ENCODE data around the gene FMNL2.
A peak's percentile ranks its signal among the peaks of the same experiment; 100 is the strongest.
"Not testable (repeated sequence)": the region's sequence is repeated elsewhere in the genome, so short reads cannot be mapped to it uniquely, and the experiment has no call there.

Gene FMNL2

GRCh38 chr2:152470861-152471854, 136.2 kb downstream of the FMNL2 start:
- H3K27ac ChIP-seq = peak overlapping the region in 1 of 2 donors; percentile 8
- H3K4me3 ChIP-seq = no peak overlapping the region
- no peak for DNase-seq (ENCODE audit: low spot score)
- TF ChIP-seq CTCF (IDR thresholded peaks at IDR 0.05) = no peak

- no peak for DNase-seq (ENCODE audit: low spot score)
- Histone ChIP-seq H3K27ac (no peak overlapping the region), H3K4me3 (no peak overlapping the region)
- TF ChIP-seq CTCF (IDR thresholded peaks at IDR 0.05) = no peak
Observed at GRCh38 chr2:152472481-152472887, 137.5 kb downstream of the FMNL2 start.

GRCh38 chr2:152473151-152473857, 138.3 kb downstream of the FMNL2 start:
- TF ChIP-seq CTCF (IDR thresholded peaks at IDR 0.05) = no peak
- H3K4me3 ChIP-seq = no peak overlapping the region
- no peak for DNase-seq (ENCODE audit: low spot score)
- no peak overlapping the region for H3K27ac ChIP-seq

- not testable (repeated sequence) for DNase-seq (ENCODE audit: low spot score); H3K27ac ChIP-seq; H3K4me3 ChIP-seq
Observed at GRCh38 chr2:152474523-152474922, 139.5 kb downstream of the FMNL2 start.

- Histone ChIP-seq H3K4me3 (no peak overlapping the region), H3K27ac (no peak overlapping the region)
- DNase-seq (ENCODE audit: low spot score) = no peak
- no peak for TF ChIP-seq CTCF (IDR thresholded peaks at IDR 0.05)
Observed at GRCh38 chr2:152475982-152476381, 141.0 kb downstream of the FMNL2 start.

- no peak for DNase-seq (ENCODE audit: low spot score)
- no peak overlapping the region for H3K4me3 ChIP-seq
- TF ChIP-seq CTCF (IDR thresholded peaks at IDR 0.05) = no peak
- H3K27ac ChIP-seq = no peak overlapping the region
Observed at GRCh38 chr2:152477347-152478092, 142.5 kb downstream of the FMNL2 start.

- no peak for DNase-seq (ENCODE audit: low spot score)
- no peak for TF ChIP-seq CTCF (IDR thresholded peaks at IDR 0.05)
Observed at GRCh38 chr2:152479282-152479681, 144.3 kb downstream of the FMNL2 start.

More at GRCh38 chr2:152479282-152479681, 144.3 kb downstream of the FMNL2 start:
- Histone ChIP-seq H3K27ac (no peak overlapping the region), H3K4me3 (no peak overlapping the region)
